ENCODE data around the gene SUGCT. TPM values are rescaled to one million over a fixed set of nuclear protein-coding genes. Genes with fewer than 3 reads are reported as not detected.

Gene SUGCT
- total and polyA plus RNA-seq, 2 of the 13 experiments (the other 11 are each of a cell fraction or from before 2014, with no cell fraction given), result 10.1 to 22.2 TPM

DNA sequence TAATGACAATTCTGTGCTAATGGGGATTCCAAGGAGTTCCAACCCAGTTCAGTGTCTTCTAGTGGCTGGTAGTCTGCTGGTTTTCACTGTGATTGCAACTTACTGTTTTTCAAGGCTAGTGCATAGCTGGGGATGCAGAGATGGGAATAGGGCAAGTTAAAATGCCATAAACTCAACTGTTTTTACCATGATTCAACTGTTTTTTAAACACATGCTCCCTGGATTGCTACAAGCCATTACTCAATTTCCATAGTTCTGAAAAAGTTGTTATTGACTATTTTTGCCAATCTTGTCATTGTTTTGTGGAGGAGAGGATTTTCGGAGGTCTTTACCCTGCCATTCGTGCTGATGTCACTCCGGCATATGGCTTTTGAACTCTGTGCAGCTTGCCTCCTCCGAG, 245.3 kb downstream of the SUGCT start:
- Histone ChIP-seq H3K9me3 (ENCODE audit: low read length) (no peaks in the 10 kb centered on the region), H3K36me3 (replicated peaks in 1 of 2; ENCODE audit: control insufficient read depth in 1 of 2, insufficient read depth in 2 of 2, low read length in 2 of 2) (no peaks in the 10 kb centered on the region), H3K4me1 (ENCODE audit: insufficient read depth, low read length) (no peaks in the 10 kb centered on the region), H3K27ac (ENCODE audit: extremely low read length, insufficient read depth, low read length) (no peak overlapping the region), H3K9ac (ENCODE audit: insufficient read depth, low read depth, low read length) (no peak overlapping the region), H3K4me2 (ENCODE audit: low read depth, low read length) (no peak overlapping the region), H3K79me2 (ENCODE audit: insufficient read depth, low read length) (no peaks in the 10 kb centered on the region), H3K4me3 (replicated peaks in 1 of 3; ENCODE audit: insufficient read depth in 1 of 3, low read depth in 2 of 3, low read length in 3 of 3) (no peak overlapping the region), H4K20me1 (ENCODE audit: insufficient read depth, low read length) (no peaks in the 10 kb centered on the region), H3K27me3 (ENCODE audit: control insufficient read depth in 1 of 2, insufficient read depth in 2 of 2, low read length in 2 of 2) (no peaks in the 10 kb centered on the region), H2AFZ (ENCODE audit: low read length) (no peak overlapping the region)
- no peak for ATAC-seq
- no peak for TF ChIP-seq MAFG (CRISPR knock-in tag; IDR thresholded peaks at IDR 0.05)
- no peak for TF ChIP-seq ZBTB3 (CRISPR knock-in tag; IDR thresholded peaks at IDR 0.05; ENCODE audit: borderline replicate concordance, low read depth)
- TF ChIP-seq ZNF337 (CRISPR knock-in tag; IDR thresholded peaks at IDR 0.05; ENCODE audit: borderline replicate concordance, low read depth), result no peak
- TF ChIP-seq ZNF670 (CRISPR knock-in tag; IDR thresholded peaks at IDR 0.05; ENCODE audit: borderline replicate concordance), result no peak
- TF ChIP-seq MTF2 (CRISPR knock-in tag; IDR thresholded peaks at IDR 0.05; ENCODE audit: borderline replicate concordance), result no peak
- TF ChIP-seq, protein P1, sequence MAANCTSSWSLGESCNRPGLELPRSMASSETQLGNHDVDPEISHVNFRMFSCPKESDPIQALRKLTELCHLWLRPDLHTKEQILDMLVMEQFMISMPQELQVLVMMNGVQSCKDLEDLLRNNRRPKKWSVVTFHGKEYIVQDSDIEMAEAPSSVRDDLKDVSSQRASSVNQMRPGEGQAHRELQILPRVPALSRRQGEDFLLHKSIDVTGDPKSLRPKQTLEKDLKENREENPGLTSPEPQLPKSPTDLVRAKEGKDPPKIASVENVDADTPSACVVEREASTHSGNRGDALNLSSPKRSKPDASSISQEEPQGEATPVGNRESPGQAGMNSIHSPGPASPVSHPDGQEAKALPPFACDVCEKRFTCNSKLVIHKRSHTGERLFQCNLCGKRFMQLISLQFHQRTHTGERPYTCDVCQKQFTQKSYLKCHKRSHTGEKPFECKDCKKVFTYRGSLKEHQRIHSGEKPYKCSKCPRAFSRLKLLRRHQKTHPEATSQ (CRISPR knock-in tag; IDR thresholded peaks at IDR 0.05; ENCODE audit: borderline replicate concordance), result no peak
- no peak for TF ChIP-seq FOSL2 (CRISPR knock-in tag; IDR thresholded peaks at IDR 0.05)
- no peak for TF ChIP-seq ZNF44 (CRISPR knock-in tag; IDR thresholded peaks at IDR 0.05)
- TF ChIP-seq, protein P2, sequence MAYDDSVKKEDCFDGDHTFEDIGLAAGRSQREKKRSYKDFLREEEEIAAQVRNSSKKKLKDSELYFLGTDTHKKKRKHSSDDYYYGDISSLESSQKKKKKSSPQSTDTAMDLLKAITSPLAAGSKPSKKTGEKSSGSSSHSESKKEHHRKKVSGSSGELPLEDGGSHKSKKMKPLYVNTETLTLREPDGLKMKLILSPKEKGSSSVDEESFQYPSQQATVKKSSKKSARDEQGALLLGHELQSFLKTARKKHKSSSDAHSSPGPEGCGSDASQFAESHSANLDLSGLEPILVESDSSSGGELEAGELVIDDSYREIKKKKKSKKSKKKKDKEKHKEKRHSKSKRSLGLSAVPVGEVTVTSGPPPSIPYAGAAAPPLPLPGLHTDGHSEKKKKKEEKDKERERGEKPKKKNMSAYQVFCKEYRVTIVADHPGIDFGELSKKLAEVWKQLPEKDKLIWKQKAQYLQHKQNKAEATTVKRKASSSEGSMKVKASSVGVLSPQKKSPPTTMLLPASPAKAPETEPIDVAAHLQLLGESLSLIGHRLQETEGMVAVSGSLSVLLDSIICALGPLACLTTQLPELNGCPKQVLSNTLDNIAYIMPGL (CRISPR knock-in tag; IDR thresholded peaks at IDR 0.05; ENCODE audit: borderline replicate concordance in 1 of 2, low read depth in 1 of 2), result no peak
- TF ChIP-seq ZZZ3 (CRISPR knock-in tag; IDR thresholded peaks at IDR 0.05; ENCODE audit: borderline replicate concordance), result no peak
- TF ChIP-seq, protein P3, sequence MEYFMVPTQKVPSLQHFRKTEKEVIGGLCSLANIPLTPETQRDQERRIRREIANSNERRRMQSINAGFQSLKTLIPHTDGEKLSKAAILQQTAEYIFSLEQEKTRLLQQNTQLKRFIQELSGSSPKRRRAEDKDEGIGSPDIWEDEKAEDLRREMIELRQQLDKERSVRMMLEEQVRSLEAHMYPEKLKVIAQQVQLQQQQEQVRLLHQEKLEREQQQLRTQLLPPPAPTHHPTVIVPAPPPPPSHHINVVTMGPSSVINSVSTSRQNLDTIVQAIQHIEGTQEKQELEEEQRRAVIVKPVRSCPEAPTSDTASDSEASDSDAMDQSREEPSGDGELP (IDR thresholded peaks at IDR 0.05; ENCODE audit: borderline replicate concordance, low read depth), result no peak
- TF ChIP-seq, protein P4, sequence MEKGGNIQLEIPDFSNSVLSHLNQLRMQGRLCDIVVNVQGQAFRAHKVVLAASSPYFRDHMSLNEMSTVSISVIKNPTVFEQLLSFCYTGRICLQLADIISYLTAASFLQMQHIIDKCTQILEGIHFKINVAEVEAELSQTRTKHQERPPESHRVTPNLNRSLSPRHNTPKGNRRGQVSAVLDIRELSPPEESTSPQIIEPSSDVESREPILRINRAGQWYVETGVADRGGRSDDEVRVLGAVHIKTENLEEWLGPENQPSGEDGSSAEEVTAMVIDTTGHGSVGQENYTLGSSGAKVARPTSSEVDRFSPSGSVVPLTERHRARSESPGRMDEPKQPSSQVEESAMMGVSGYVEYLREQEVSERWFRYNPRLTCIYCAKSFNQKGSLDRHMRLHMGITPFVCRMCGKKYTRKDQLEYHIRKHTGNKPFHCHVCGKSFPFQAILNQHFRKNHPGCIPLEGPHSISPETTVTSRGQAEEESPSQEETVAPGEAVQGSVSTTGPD (CRISPR knock-in tag; IDR thresholded peaks at IDR 0.05), result no peak
- in situ Hi-C loops (cut with HindIII; ENCODE audit: extremely low pct_ligation_motif_present, low pct_unique_long_range_greater_than_20kb) (no loop called here), intact Hi-C loops (cut with micrococcal nuclease; ENCODE audit: unreplicated experiment) (no loop called here)
- no peak for DNase-seq (ENCODE audit: low spot score)
- BruUV-seq (replicated peaks), result no TSS peak
- no peak for FAIRE-seq
- 95% methylated on average over 4 of the region's 4 CpGs for WGBS (ENCODE audit: low lambda C conversion rate)
- POLR2A ChIA-PET, result no interaction called here
- CTCF ChIA-PET (ENCODE audit: low intra/inter-chr PET ratio, low total read pairs), result no interaction called here
